Amygdala (tissue), 56 donors: ENCODE results near the gene ATCAY.
"Not testable (repeated sequence)": the region's sequence is repeated elsewhere in the genome, so short reads cannot be mapped to it uniquely, and the experiment has no call there.

Experiments
- DNase-seq, 56 donors: peaks; one replicate each; lab custom pipeline; 2025; lab: John Stamatoyannopoulos, UW

ATCAY gene

DNA sequence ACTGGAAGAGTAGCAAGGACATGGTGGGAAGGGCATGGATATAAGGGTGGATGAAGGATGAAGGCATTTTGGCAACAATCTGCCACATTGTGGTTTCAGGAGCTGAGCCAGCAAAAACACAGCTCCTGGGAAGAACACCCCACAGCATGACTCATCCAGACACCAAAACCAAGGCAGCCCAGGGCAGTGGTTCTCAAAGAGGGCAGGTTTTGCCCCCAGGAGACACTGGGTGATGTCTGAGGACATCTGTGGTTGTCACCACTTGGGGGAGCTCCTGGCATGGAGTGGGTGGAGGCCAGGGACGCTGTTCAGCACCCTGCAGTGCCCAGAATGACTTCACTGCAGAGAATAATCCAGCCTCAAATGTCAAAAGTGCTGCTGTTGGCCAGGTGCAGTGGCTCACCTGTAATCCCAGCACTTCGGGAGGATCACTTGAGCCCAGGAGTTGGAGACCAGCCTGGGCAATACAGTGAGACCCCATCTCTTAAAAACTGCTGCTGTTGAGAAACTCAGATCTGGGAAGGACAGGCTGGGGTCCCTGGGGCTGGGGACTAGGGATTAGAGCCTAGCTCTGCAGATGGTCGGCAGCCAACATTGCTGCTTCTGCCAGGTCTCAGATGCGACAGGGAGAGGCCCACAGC lies 27.8 kb upstream of the ATCAY start:
- no peak for DNase-seq

DNA sequence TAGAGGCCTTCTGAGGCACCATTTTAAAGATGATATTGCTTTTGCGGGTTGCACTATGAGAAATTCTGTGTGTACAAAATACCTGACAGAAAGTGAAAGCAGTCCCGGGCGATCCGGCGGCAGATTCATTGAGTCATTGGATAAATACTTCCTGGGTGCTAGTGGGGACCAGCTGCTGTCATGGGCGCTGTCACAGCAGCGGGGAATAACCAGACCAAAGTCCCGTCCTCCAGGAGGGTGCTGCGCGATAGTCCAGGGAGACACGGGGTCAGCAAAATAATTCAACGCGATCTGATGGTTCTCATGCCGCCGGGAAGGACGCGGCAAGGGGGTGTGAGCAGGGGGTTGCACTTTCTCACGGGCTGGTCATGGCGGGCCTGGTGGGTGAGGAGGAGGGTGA lies 25.2 kb upstream of the ATCAY start:
- no peak for DNase-seq

DNA sequence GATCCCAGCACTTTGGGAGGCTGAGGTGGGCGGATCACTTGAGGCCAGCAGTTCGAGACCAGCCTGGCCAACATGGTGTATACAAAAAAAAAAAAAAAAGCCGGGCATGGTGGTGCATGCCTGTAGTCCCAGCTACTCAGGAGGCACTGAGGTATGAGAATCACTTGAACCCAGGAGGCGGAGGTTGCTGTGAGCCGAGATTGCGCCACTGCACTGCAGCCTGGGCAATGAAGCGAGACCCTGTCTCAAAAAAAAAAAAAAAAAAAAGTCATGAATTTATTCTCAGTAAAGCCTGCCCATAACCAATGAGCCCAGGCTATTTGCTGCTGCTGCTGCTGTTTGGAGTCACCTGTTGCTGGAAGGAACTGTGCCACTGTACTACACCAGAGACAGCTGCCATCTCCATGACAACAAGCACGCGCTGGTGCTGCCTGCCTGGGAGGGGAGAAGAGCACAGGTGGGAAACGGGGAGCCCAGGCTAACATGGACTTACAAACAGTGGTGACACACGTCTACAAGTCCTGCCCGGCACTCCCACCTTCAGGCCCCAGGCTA lies 23.0 kb upstream of the ATCAY start:
- peak in 5 of 56 donors; percentile 0 to 18 (median 7) for DNase-seq

DNA sequence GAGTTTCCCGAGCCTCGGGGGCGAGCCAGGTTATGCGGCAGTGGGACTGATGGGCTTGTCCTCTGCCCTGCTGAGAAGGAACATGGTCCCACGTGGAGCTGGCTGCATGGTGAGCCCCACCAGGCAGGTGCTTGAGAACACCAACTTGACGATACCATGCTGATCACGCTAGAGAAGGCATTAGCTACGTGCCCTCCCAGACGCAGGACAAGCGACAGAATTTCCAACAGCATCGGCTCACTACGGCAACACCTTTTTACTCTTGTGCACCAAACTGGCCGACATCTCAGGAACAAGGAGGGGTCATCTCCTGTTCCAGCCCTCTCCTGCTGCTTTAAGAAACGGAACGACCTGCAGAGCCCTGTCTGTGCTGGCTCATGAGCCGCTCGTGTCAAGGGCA lies 20.0 kb upstream of the ATCAY start:
- no peak for DNase-seq

DNA sequence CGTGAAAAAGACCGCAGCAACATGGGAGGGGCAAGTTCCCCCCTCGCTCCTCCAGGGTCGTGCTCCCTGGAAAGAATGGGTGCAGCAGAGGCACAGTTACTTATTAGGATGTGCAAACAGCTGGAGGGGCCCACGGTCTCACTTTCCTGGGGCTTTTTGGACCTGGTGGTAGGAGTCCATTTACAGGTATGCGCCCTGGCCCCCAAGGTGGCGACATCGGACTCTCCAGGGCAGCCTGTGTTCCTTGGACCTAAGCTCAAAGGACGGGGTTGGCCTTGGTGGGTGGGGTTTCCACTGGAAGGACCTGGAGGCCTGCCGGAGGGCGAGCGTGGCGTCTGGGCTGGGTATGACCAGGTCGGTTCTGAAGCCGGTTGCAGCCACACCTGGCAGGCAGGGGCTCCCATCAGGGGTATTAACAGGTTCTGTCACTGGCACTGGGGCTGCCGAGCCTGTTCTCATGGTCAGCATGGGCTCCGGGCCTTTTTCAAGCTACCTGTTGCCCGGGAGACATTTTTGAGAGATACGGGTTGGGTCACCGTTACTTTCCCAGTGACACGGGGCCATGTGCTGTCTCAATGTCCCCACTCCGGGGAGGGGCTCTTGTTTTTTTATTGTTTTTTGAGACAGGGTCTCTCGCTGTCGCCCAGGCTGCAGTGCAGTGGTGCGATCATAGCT lies 17.5 kb upstream of the ATCAY start:
- DNase-seq: no peak

DNA sequence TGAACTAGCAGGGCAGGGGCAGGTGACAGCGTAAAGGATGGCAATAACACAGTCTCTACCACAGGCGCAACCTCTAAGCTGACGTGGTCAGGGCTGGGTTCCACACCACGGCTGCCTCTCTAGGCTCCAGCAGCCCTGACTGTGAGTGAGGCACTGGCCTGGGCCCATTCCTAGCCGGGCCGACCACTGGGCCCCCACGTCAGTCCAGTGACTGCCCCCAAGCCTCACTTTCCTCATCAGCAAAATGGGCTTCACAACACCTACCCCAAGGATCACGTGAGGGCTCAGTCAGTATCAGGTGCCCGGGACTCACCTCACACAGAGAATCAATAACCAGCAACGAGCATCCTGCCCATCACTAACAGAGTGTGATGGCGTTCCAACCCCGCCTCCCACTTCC lies 16.8 kb upstream of the ATCAY start:
- no peak for DNase-seq

DNA sequence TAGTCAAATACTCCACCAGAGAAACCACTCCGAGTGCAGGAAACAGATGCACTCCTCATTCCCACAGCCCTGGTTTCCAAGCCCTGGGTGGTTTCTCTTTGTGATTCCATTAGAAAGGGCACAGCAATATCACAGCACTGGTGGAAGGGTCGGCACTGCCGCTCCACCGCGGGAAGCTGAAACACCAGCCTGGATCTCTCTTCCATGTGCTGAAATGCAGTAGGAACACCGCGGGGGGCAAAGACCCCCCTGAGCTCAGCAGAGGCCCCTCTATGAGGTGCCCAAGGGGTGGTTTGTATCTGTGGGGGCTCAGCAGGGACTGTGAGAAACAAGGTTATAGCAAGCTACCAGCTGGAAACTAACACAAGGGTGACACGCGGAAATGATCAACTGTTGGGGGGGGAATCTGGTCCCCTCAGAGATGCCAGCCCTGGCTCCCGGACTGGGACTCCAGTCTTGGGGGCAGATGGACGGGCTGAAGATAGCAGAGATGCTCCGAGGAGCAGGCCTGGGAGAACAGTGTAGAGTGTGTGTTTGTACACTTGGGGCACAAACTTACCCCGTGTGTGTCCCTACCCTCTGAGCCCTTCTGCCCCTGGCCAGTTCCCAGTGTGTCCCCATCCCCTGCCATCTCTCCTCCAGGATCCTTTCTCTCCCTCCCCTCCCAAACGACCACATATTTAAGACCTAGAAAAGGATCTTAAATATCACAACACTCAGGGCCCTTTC lies 13.4 kb upstream of the ATCAY start:
- DNase-seq: peak in 1 of 56 donors; percentile 5

DNA sequence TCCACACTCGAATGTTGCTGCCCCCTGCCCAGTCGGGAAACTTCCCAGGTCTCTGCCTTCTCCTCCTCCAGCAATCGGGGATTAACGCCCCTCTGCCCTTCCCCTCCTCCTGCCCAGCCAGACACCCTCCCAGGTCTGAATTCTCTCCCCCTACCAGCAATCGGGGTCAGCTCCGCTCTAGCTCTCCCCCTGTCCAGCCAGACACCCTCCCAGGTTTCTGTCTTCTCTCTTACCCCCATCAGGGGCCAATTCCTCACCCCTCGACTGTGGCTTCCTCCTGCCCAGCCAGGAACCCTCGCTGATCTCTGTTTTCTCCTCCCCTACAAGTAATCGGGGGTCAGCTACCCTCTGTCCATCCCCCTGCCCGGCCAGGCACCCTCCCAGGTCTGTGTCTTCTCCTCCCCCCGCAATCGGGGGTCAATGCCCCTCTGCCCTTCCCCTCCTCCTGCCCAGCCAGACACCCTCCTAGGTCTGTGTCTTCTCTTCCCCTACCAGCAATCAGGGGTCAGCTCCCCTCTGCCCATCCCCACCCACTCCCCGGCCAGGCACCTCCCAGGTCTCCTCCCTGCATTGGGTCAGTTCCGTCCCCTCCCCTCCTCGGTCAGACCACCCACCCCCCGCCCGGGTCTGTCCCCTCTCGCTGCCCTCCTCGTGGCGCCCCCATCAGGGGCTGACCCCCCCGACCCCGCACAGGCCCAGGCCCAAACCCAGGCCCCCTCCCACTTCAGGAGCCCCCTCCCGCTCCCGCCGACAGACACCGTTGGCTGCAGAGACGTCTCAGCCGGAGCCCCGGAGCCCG lies 12.3 kb upstream of the ATCAY start:
- DNase-seq: peak in 1 of 56 donors; percentile 12

DNA sequence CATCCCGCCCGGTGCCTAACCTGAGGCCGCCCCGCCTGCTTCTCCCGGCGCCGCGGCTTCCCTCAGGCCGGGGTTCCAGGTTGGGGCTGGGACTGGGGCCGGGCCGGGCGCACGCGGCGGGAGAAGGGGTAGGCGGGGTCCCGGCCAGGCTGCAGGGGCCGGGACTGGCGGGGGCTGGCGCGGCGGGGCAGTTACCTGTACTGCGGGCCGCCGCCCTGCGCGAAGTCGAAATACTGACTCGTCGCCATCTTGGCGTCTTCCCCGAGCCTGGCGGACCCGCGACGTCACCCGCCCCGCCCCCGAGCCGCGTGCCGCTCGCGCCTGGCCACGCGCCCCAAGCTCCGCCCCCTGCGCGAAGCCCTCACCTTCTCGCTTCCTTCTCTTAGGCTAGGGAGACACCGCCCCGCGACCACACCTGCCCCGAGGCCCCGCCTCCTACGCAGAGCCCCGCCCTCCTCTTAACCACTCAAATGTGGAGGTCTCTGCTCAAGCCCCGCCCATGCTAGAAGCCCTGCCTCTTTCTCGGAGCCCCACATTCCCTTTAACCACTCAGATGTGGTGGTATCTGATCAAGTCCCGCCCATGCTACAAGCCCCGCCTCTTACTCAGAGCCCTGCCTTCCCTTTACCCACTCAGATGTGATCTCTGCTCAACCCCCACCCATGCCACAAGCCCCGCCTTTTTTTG lies 11.6 kb upstream of the ATCAY start, which contains the start of gene ZFR2:
TSS of gene ZFR2 (minus strand) at position 269 of the 687 bp plus-strand sequence. CDS start at position 248, 21 bp downstream.
- DNase-seq: peak in 20 of 56 donors; percentile 3 to 50 (median 15)

DNA sequence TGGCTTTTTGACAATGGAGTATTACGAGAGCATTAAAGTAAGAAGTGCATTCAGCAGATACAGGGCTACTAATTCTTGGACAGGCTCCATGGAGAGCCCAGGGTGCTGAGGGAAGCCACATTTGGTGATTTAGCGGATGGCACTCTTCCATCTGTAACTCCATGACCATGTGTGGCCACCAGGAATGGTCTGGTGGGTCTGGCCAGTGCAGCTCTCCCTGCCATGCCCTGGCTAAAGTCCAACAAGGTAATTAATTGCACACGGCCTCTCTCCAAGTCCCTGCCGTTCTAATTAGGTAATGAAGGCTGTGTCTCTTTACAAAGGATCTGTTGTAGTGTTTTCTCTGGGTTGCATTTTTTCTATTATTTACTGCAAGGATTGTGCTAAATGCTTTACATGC lies 7.3 kb upstream of the ATCAY start:
- no peak for DNase-seq

DNA sequence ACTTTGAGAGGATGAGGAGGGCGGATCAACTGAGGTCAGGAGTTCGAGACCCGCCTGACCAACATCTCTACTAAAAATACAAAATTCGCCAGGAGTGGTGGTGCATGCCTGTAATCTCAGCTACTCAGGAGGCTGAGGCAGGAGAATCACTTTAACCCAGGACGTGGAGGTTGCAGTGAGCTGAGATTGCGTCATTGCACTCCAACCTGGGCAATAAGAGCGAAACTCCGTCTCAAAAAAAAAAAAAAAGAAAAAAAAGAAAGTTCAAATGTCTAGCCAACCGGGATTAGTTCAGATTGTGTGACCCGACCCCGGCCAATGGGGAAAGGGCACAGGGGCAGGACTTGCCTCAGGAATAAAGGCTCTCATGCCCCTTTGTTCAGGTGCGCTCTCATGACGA lies 5.8 kb upstream of the ATCAY start:
- not testable (repeated sequence) for DNase-seq

DNA sequence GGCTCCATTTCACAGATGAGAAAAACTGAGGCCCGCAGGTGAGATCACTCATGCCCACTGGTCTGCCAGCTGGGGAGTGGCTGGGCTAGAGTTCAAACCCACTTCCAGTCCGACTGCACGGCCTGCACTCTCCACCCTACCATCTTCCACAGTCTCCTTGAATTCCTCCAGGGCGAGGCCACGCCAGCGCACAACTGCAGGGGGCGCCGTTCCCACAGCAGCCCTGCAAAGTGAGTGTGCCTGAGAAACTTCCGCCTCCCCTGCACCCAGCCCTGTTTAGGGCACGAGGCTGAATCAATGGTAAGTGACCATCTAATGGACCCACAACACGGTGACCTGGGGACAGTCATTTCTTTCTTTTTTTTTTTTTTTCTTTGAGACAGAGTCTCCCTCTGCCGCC lies 829 bp upstream of the ATCAY start:
- no peak for DNase-seq

DNA sequence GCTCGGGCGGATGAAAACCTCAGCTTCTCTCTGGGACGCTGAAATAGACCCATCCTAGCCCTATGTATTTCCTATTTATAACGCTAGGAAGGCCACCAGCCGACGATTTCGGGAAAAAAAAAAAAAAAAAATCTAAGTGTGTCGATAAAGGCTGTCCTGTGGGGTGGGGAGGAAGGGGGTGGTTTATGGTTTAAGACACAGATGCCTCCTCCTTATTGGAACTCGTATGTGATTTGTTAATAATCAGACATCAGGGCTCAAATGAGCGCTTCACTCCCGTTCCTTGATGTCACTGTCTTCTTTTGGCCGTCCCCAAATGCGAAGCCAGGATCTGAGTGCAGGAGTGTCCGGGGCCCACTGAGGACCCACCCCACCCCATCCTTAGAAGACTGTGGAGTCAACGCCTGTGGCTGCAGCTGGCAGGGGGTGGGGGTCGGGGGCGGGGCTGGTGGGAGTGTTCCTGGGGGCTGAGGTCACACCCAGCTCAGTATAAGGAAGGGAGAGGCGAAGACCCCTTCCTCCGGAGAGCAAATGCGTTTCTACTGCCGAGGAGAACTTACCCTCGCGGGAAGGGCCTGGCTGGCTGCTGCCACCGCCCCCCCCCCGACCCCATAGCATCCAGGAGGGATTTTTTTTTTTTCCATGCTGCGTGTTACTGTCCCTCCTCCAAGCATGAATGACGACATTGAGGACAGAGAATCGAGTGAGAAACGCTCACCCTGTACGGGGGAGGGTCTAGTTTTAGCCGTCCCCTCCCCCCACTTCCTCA lies 971 bp downstream of the ATCAY start:
- peak in 7 of 56 donors; percentile 3 to 38 (median 15) for DNase-seq

DNA sequence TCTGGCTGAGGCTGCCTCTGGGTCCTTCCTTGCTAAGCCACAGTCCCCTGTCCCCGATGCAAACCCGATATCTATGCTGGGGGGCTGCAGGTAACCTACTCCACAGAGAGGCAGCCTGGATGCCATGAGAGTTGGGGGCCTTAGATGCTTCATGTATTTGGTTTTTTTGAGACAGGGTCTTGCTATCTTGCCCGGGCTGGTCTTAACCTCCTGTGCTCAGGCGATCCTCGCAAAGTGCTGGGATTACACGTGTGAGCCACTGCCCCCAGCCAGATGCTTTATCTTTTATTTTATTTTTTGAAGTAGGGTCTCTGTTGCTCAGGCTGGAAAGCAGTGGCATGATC lies 1.5 kb downstream of the ATCAY start:
- no peak for DNase-seq

DNA sequence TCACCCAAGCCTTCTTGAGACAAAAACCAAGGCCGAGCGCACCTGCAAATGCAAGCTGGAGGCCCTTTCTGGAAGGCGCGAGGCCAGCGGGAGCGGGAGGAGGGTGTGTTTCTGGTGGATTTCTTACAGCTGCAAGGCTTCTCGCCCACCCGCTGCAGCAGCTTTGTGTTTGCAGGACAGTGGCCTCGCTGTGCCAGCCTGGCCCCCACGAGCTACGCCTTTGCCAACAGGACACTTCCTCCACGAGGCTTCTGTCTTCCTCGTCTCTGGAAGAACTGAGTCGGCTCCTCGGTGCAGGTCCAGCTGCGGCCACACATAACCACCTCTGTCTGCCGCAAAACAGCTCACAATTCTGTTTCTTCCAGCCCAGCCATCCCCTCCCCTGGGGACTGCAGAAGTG lies 10.1 kb downstream of the ATCAY start:
- DNase-seq: peak in 19 of 56 donors; percentile 5 to 53 (median 23)

DNA sequence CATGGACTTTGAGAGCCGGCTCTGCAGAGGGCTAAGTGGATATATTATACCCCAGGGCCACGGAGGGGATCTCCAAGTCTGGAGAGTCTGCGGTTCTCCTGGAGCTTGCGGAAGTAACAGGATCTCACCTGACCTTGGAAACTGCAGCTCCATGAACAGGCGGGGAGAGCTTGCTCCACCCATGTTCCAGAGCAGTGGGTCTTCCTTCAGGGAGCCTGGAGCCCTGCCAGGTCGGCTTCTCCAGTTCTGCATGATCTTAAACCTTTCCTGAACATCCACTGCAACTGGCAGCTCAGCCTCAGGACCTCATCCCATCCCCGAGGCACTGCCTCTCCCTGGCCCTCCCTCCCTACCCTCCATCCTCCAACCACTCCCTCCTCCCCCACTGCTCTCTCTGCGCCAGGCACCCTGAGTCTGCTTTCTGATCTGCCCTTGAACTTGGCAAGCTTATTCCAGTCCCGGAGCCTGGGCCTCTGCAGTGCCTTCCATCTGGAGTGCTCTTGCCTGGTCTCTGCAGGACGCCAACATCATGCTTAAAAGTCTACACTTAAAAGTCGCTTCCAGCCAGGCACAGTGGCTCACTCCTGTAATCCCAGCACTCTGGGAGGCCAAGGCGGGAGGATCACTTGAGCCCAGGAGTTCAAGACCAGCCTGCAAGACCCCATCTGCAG lies 13.2 kb downstream of the ATCAY start:
- DNase-seq: no peak

DNA sequence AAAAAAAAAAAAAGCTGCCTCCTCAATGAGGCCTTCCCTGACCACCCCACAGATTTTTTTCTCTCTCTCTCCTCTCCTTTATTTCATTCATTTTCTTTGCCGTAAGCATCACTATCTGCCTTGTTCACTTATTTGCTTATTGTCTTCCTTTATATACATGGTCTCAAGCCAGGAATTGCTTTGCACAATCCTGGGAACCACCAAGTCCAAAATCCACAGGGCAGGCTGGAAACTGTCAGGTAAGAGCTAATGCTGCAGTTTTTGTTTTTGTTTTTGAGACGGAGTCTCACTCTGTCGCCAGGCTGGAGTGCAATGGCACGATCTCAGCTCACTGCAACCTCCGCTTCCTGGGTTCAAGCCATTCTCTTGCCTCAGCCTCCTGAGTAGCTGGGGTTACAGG lies 14.5 kb downstream of the ATCAY start:
- not testable (repeated sequence) for DNase-seq

DNA sequence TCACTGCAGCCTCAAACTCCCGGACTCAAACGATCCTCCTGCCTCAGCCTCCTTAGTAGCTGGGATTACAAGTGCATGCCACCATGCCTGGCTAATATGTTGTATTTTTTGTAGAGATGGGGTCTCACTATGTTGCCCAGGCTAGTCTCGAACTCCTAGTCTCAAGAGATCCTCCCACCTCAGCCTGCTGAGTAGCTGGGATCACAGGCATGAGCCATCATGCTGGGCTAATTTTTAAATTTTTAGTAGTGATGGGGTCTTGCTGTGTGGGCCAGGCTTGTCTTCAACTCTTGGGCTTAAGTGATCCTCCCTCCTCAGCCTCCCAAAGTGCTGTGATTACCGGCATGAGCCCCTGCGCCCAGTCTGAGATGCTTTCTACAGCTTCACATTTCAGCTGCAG lies 15.3 kb downstream of the ATCAY start:
- no peak for DNase-seq

DNA sequence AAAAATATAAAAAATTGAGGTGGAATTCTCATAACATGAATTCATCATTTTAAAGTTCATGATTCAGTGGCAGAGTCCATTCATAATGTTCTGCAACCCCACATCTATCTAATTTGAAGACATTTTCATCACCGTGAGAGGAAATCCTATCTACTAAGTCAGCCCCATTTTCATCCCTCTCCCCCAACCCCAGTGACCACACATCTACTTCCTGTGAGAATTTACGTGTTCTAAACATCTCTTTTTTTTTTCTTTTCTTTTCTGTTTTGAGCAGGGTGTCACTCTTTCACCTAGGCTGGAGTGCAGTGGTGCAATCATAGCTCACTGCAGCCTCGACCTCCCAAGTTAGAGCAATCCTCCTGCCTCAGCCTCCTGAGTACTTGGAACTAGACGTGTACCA lies 17.5 kb downstream of the ATCAY start:
- no peak for DNase-seq
